ENCODE measurements around the gene ARL5B. TPM values are rescaled to one million over a fixed set of nuclear protein-coding genes. Genes with fewer than 3 reads are reported as not detected.

ARL5B gene
- total and polyA plus RNA-seq, 2 of the 8 experiments (the other 6 are each of a cell fraction or from before 2014, with no cell fraction given): 8.4 to 52.1 TPM

DNA sequence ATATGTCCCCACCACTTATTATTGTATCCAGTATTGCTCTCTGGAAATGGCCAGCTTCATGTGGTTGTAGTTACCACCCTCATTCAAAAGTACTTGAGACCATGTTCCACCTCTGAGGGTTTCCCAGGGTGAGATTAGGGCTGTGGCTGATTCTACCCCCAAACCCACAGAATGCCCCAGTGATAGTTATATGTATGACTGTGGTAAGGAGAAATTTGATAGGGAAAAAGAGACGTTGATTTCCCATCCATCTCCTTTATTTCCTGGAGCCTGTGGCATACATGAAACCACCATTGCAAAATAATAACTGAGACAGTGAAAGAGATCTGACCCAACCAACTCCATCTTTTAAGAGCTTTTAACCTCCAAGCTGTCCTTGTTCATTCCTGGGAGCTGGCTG is 25.2 kb downstream of the ARL5B start (continued):
- no peak for TF ChIP-seq CTBP2 (IDR thresholded peaks at IDR 0.05; ENCODE audit: borderline replicate concordance, insufficient read depth, insufficient read length, low read length)
- no peak for TF ChIP-seq MAFK (IDR thresholded peaks at IDR 0.05; ENCODE audit: low read depth, low read length)
- no peak for TF ChIP-seq HDAC2 (IDR thresholded peaks at IDR 0.05; ENCODE audit: borderline replicate concordance in 1 of 2, low read depth in 2 of 2, low read length in 2 of 2)
- no peak for TF ChIP-seq KDM4A (IDR thresholded peaks at IDR 0.05; ENCODE audit: low read depth, low read length, severe bottlenecking)
- no peak for TF ChIP-seq NRF1 (IDR thresholded peaks at IDR 0.05; ENCODE audit: low read depth, low read length)
- TF ChIP-seq SUZ12 (IDR thresholded peaks at IDR 0.05; ENCODE audit: low read length): no peak
- TF ChIP-seq CREB1 (IDR thresholded peaks at IDR 0.05): no peak

Data from H1 (cell line).